Duodenal mucosa (tissue), 2 donors: ENCODE data around the gene NR2C2AP.

ENCODE experiments used
- H3K27ac ChIP-seq: one replicate; pipeline ENCODE4 v1.7.0; 2013; ENCODE audit warnings: low read depth, low read length
- H3K27me3 ChIP-seq, 2 donors: one replicate each; pipeline ENCODE4 v1.7.0; 2013; ENCODE audit warnings: low read length in 2 of 2, control low read depth in 1 of 2; ENCODE audit not compliant: insufficient read depth in 2 of 2, control insufficient read depth in 1 of 2
- H3K36me3 ChIP-seq, 2 donors: one replicate each; pipeline ENCODE4 v1.7.0; 2013; ENCODE audit warnings: low read length in 2 of 2, control low read depth in 1 of 2; ENCODE audit not compliant: insufficient read depth in 2 of 2, control insufficient read depth in 1 of 2
- H3K4me1 ChIP-seq, 2 donors: one replicate each; pipeline ENCODE4 v1.7.0; 2013; ENCODE audit warnings: low read length in 2 of 2, control low read depth in 1 of 2; ENCODE audit not compliant: insufficient read depth in 2 of 2, control insufficient read depth in 1 of 2
- H3K4me3 ChIP-seq, 2 donors: one replicate each; pipeline ENCODE4 v1.7.0; 2013; ENCODE audit warnings: low read length in 2 of 2, low read depth in 1 of 2
- H3K9ac ChIP-seq, 2 donors: one replicate each; pipeline ENCODE4 v1.7.0; 2013; ENCODE audit warnings: low read length in 2 of 2, low read depth in 1 of 2
- H3K9me3 ChIP-seq, 2 donors: one replicate each; pipeline ENCODE4 v1.7.0; 2013; ENCODE audit warnings: low read length in 2 of 2, control low read depth in 1 of 2; ENCODE audit not compliant: control insufficient read depth in 1 of 2

NR2C2AP gene

DNA sequence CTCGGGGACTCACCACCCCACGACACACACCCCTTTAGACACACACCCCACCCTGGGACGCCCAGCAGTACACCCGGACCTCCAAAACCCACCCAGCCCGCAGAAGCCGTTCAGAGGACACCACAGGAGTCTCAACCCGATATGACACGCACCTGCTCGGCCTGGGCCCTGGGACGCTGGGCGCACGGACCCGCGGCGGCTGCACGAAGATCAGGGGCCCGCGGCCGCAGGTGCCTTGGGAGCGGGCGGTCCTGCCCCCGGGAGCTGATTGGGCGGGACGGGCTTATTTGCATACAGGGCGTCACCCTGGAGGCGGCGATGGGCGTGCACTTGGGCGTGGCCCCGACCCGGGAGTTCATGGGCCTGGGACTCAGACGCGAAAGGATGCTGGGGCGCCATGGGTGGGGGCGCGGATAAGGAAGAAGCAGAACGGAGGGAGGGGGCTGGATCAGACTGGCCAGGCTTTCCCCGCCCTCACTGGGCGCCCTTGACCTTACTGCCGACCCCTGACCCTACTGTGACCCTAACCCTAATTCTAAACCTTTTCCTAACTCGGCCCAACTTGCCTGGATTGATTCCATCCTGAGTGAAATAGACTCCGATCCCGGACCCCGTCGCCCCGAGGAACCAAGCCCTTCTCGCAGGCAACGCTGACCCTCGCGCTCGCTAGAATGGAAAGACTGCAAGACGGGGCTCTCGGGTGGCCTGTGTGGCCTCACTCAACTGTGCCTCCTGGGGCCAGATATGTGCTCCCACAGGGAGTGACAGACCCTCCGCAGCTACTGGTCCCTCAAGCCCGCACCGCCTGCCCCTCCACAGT is 33.0 kb downstream of the NR2C2AP start, which contains the start of gene MEF2B:
Gene MEF2B, minus strand, starts transcription at position 211 of the 820 bp plus-strand sequence. CDS start 19,528 bp downstream, outside the sequence.
- Histone ChIP-seq H3K9me3 (no peaks in the 10 kb centered on the region), H3K4me3 (peak within 1 kb of the TSS; percentile 53 to 63), H3K9ac (peak within 1 kb of the TSS in 1 of 2 donors; percentile 32), H3K27ac (no peak within 1 kb of the TSS), H3K27me3 (no peaks in the 10 kb centered on the region), H3K36me3 (no peaks in the 10 kb centered on the region), H3K4me1 (peaks cover 4 to 8% of the 10 kb centered on the region in 2 donors)

GRCh38 chr19:19169236-19170052 is 33.8 kb downstream of the NR2C2AP start:
- Histone ChIP-seq H3K27ac (no peak overlapping the region), H3K9me3 (no peaks in the 10 kb centered on the region), H3K9ac (peak overlapping the region in 1 of 2 donors; percentile 32), H3K27me3 (no peaks in the 10 kb centered on the region), H3K4me1 (peaks cover 4 to 8% of the 10 kb centered on the region in 2 donors), H3K36me3 (no peaks in the 10 kb centered on the region), H3K4me3 (peak overlapping the region; percentile 53 to 63)

DNA sequence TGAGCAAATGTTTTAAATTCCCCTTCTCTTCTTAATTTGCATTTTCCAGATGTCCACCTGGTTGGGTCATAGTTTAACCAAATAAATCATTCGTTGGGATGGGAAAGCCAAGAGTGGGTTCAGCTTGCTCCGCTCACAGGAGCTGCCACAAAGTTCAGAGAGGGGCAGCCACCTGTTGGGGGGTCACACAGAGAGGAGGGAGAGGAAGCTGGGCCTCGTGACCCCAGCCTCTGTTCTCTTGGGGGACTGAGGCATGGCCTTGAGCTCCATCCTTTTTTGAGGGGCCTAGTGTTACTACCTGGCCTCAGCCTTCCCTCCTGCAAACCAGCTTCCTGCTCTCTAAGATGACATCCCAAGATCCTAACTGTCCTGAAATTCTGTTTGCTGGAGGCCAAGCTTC is 35.6 kb downstream of the NR2C2AP start:
- Histone ChIP-seq H3K27me3 (no peaks in the 10 kb centered on the region), H3K27ac (no peak overlapping the region), H3K9me3 (no peaks in the 10 kb centered on the region), H3K4me3 (no peak overlapping the region), H3K9ac (no peak overlapping the region), H3K4me1 (peaks cover 4 to 8% of the 10 kb centered on the region in 2 donors), H3K36me3 (no peaks in the 10 kb centered on the region)

DNA sequence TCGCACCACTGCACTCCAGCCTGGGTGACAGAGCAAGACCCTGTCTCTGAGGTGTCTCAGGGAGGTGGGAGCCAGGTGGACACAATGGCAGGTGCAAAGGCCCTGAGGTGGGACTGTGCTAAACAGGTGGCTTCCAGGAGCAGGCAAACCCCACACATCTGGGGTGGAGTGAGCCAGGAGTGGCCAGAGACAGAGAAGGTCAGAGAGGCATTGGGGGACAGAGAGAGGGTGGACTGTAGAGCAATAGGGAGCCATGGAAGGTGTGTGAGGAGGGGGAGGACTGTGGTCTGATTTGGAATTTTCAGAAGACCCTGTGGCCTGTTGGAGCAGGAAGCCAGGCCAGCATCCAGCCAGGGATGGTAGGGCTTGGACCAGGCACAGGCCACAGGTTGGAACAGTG is 37.8 kb downstream of the NR2C2AP start:
- H3K4me1 ChIP-seq: peaks cover 4 to 6% of the 10 kb centered on the region in 2 donors
- H3K9me3 ChIP-seq: no peaks in the 10 kb centered on the region
- H3K27ac ChIP-seq: no peak overlapping the region
- no peak overlapping the region for H3K4me3 ChIP-seq
- no peaks in the 10 kb centered on the region for H3K27me3 ChIP-seq
- H3K9ac ChIP-seq: no peak overlapping the region
- H3K36me3 ChIP-seq: no peaks in the 10 kb centered on the region

DNA sequence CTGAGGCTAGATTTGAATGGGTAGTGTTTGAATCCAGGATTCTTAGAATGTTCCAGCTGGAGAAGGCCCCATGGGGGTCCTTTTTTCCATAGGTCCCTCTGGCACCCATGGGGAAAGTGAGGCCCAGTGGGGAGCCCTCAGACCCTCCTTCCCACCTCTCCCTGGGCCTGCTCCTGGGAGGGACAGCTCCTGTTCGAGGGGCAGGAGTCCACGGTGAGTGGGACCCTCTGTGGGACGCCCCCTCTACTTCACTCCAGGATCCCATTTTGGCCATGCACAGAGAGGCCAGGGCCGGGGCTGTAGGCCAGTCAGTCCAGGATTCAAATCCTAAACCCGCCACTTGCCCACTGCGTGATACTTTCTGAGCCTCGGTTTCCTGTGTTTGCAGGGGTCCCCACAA is 40.7 kb downstream of the NR2C2AP start:
- Histone ChIP-seq H3K36me3 (no peaks in the 10 kb centered on the region), H3K4me1 (no peaks in the 10 kb centered on the region), H3K9ac (no peak overlapping the region), H3K27me3 (no peaks in the 10 kb centered on the region), H3K4me3 (no peak overlapping the region), H3K27ac (no peak overlapping the region), H3K9me3 (no peaks in the 10 kb centered on the region)

DNA sequence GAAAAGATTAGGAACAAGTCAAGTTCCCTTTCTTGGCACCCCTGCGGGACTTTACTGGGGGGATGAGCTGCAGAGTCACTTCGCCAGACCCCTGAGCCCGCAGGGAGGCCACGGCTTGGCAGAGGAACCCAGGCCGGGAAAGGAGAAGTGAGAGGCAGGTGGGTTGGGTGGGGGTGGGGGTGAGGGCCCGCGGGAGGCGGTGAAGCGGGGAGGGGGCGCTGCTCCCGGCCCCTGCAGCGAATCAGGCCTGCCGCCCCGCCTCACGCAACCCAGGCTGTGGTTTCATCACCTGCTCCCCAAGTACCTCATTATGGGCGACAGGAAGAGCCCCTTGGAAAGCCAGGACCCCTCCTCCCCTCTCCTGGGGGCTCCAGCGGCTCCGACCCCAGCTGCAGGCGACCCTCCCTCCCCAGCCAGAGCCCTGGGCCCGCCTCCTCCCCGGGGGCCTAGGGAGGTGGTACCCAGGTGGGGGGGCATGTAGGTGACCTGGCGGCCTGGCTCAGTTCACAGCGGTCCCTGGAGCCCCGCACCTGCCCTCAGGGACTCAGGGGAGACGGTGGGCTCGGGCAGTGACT is 42.7 kb downstream of the NR2C2AP start:
- Histone ChIP-seq H3K36me3 (peaks cover 0 to 6% of the 10 kb centered on the region in 2 donors), H3K9ac (no peak overlapping the region), H3K4me1 (no peaks in the 10 kb centered on the region), H3K9me3 (no peaks in the 10 kb centered on the region), H3K4me3 (no peak overlapping the region), H3K27ac (no peak overlapping the region), H3K27me3 (no peaks in the 10 kb centered on the region)

DNA sequence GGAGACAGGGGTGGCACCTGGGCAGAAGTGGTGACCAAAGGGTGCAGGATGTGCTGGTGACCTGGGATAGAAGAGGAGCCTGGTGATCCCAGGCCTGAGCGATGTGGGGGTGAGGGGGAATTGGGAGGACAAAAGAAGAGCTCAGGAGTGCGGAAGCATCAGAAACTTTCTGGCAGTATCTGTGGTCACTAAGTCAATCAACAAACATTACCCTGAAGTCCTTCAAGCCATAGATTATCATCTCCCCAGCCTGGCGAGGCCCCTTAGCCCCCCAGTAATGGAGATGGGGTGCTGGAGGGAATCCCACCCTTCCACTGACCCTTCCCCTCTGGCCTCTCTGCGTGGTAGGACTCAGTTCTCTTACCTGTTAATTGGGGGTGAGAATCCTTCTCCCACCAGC is 43.7 kb downstream of the NR2C2AP start:
- H3K27me3 ChIP-seq: no peaks in the 10 kb centered on the region
- no peak overlapping the region for H3K4me3 ChIP-seq
- H3K9ac ChIP-seq: no peak overlapping the region
- H3K27ac ChIP-seq: no peak overlapping the region
- H3K9me3 ChIP-seq: no peaks in the 10 kb centered on the region
- no peaks in the 10 kb centered on the region for H3K4me1 ChIP-seq
- H3K36me3 ChIP-seq: peaks cover 0 to 10% of the 10 kb centered on the region in 2 donors

DNA sequence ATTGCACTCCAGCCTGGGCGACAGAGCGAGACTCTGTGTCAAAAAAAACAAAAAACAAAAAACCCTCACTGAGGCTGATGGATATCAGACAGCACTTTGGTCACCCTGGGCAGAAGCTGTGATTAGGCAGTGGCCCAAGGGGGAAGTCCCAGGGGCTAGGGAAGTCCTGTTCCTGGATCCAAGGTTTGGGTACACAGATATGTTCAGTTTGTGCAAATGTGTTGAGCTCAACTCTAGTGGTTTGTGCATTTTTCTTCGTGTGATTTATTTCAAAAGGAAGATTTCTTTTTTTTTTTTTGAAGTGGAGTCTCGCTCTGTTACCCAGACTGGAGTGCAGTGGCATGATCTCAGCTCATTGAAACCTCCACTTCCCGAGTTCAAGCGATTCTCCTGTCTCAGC is 45.4 kb downstream of the NR2C2AP start:
- no peaks in the 10 kb centered on the region for H3K27me3 ChIP-seq
- H3K9ac ChIP-seq: no peak overlapping the region
- no peaks in the 10 kb centered on the region for H3K4me1 ChIP-seq
- H3K4me3 ChIP-seq: no peak overlapping the region
- H3K27ac ChIP-seq: no peak overlapping the region
- H3K36me3 ChIP-seq: peaks cover 0 to 10% of the 10 kb centered on the region in 2 donors
- H3K9me3 ChIP-seq: no peaks in the 10 kb centered on the region

DNA sequence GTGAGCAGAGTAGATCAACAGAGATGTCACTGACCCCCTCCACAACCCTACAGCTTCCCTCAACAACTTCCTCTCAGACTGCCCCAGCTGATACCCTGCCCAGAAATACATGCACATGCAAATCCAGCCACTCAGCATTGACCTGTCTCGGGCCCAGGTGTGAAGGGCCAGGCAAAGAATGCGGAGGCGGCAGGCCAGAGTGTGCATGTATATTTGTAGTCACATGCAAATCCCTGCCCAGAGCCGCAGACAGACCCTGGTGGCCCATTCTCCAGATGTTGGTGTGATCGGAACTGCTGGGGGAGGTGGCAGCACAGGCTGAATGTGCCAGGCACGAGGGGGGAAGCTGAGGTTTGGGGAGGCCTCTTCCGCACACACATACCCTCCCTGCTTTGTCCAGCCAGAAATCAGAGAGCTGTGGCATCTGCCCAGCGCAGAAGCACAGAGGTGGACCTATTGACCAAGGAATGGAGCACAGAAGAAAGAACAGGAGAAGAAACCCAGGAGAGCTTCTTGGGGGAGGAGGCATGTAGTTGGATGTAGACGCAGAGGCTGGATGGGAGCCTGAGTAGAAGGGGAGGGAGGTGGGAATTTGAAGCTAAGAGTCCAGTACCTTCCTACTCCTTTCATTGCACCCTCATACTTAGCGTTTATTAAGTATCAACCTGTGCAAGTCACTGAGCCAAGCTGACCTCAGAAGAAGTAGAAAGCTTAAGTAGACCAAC is 47.6 kb downstream of the NR2C2AP start:
- H3K9me3 ChIP-seq: no peaks in the 10 kb centered on the region
- H3K4me1 ChIP-seq: no peaks in the 10 kb centered on the region
- H3K27ac ChIP-seq: no peak overlapping the region
- no peak overlapping the region for H3K4me3 ChIP-seq
- no peaks in the 10 kb centered on the region for H3K27me3 ChIP-seq
- H3K36me3 ChIP-seq: peaks cover 0 to 10% of the 10 kb centered on the region in 2 donors
- H3K9ac ChIP-seq: no peak overlapping the region
